CD4-positive, CD25-positive, alpha-beta regulatory T cell (primary cell): ENCODE data around the gene SYPL2. TPM values are rescaled to one million over a fixed set of nuclear protein-coding genes. Genes with fewer than 3 reads are reported as not detected.
A peak's percentile ranks its signal among the peaks of the same experiment; 100 is the strongest.
"Not testable (repeated sequence)": the region's sequence is repeated elsewhere in the genome, so short reads cannot be mapped to it uniquely, and the experiment has no call there.

Experiments used
- ATAC-seq, 2 donors: fragments of 150-1000 bp; cut with Tn5 transposase; one replicate each; pipeline ENCODE4 v1.10.0; 2021; ENCODE audit warnings: low read depth in 2 of 2, moderate number of reproducible peaks in 2 of 2, moderate library complexity in 1 of 2
- DNase-seq, 3 donors: peaks; one replicate each; pipeline versions ENCODE4 v3.0.0 to v3.0.0-alpha.2; 2012 to 2022; ENCODE audit warnings: mixed read lengths in 1 of 3
- H3K27ac ChIP-seq: one replicate; pipeline ENCODE4 v1.7.0; 2013; ENCODE audit warnings: mild to moderate bottlenecking, low read length; ENCODE audit not compliant: insufficient read depth, poor library complexity, severe bottlenecking
- H3K27me3 ChIP-seq: one replicate; pipeline ENCODE4 v1.7.0; 2013; ENCODE audit warnings: low read length; ENCODE audit not compliant: control insufficient read depth, insufficient read depth
- H3K36me3 ChIP-seq: one replicate; pipeline ENCODE4 v1.7.0; 2013; ENCODE audit warnings: mild to moderate bottlenecking, low read length, moderate library complexity; ENCODE audit not compliant: control insufficient read depth, insufficient read depth
- H3K4me1 ChIP-seq: 2 replicates; pipeline ENCODE4 v1.7.0; 2013; ENCODE audit warnings: mild to moderate bottlenecking, low read length; ENCODE audit not compliant: insufficient read depth, control insufficient read depth, poor library complexity, severe bottlenecking
- H3K4me3 ChIP-seq: one replicate; pipeline ENCODE4 v1.7.0; 2013; ENCODE audit warnings: low read depth, mild to moderate bottlenecking, low read length, moderate library complexity
- H3K9me3 ChIP-seq, 2 experiments: 1 replicate in 1 of 2; 2 replicates in 1 of 2; pipeline ENCODE4 v1.7.0; 2013; ENCODE audit warnings: low read length in 2 of 2, mild to moderate bottlenecking in 1 of 2, moderate library complexity in 1 of 2; ENCODE audit not compliant: control insufficient read depth in 2 of 2
- H3K27ac Mint-ChIP-seq, 3 donors: one replicate each; pipeline ENCODE4 v1.8.0; 2020 to 2022; ENCODE audit warnings: mild to moderate bottlenecking in 3 of 3, mixed read lengths in 3 of 3, moderate library complexity in 2 of 3
- H3K27me3 Mint-ChIP-seq: one replicate; pipeline ENCODE4 v1.8.0; 2022; ENCODE audit warnings: mild to moderate bottlenecking, mixed read lengths
- H3K36me3 Mint-ChIP-seq: one replicate; pipeline ENCODE4 v1.8.0; 2020; ENCODE audit warnings: mixed read lengths
- H3K4me1 Mint-ChIP-seq, 4 donors: one replicate each; pipeline ENCODE4 v1.8.0; 2020 to 2022; ENCODE audit warnings: mixed read lengths in 4 of 4, mild to moderate bottlenecking in 1 of 4
- H3K4me3 Mint-ChIP-seq, 4 donors: one replicate each; pipeline ENCODE4 v1.8.0; 2020 to 2022; ENCODE audit warnings: mild to moderate bottlenecking in 4 of 4, mixed read lengths in 4 of 4, moderate library complexity in 3 of 4
- H3K9me3 Mint-ChIP-seq, 7 donors: one replicate each; pipeline ENCODE4 v1.8.0; 2020 to 2022; ENCODE audit warnings: mixed read lengths in 7 of 7, mild to moderate bottlenecking in 3 of 7, moderate library complexity in 2 of 7
- polyA plus RNA-seq, 4 donors: library from polyadenylated mRNA; unstranded; fragments of 300-500 nt; fragmentation: Illumina TruSeq; gene quantifications; one replicate each; pipeline ENCODE4 v1.2.3, GENCODE V29; 2021
- total RNA-seq: library from RNA; stranded (reverse); gene quantifications from one replicate; pipeline ENCODE4 v1.2.3, GENCODE V29; 2022

SYPL2 gene
- total and polyA plus RNA-seq, 5 donors from 2014 or later: not detected

GRCh38 chr1:109457819-109458218 is 8.5 kb upstream of the SYPL2 start:
- H3K9me3 ChIP-seq: peaks cover 11 to 14% of the 10 kb centered on the region in 2 experiments
- no peak overlapping the region for H3K27ac ChIP-seq
- ATAC-seq (no peak), DNase-seq (no peak)
- Mint-ChIP-seq H3K4me3 (no peak overlapping the region), H3K27ac (no peak overlapping the region), H3K36me3 (no peaks in the 10 kb centered on the region), H3K9me3 (peaks cover 6 to 20% (median 7%) of the 10 kb centered on the region in 7 donors), H3K27me3 (peaks cover 77% of the 10 kb centered on the region), H3K4me1 (no peaks in the 10 kb centered on the region)
- peaks cover 8% of the 10 kb centered on the region for H3K27me3 ChIP-seq
- no peaks in the 10 kb centered on the region for H3K4me1 ChIP-seq
- H3K4me3 ChIP-seq: no peak overlapping the region
- no peaks in the 10 kb centered on the region for H3K36me3 ChIP-seq

DNA sequence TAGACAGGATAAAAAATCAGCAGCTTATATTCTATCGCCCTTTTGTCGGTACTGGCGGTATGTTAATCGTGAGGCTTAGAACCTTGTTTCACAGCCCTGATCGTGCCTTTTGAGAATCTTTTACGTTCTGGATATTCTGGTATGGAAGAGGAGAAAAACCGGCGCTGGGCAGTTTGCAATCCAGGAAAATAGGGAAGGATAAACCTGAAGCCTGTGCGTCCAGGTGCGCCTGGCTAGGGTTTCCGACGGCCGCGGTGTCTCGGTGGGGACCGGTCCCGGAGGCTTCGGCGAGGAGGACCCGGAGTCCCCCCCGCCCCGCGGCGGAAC is 258 bp upstream of the SYPL2 start:
- Histone ChIP-seq H3K4me3 (no peak overlapping the region), H3K4me1 (peaks cover 11% of the 10 kb centered on the region), H3K27ac (no peak overlapping the region), H3K36me3 (no peaks in the 10 kb centered on the region), H3K9me3 (no peaks in the 10 kb centered on the region), H3K27me3 (peaks cover 35% of the 10 kb centered on the region)
- Mint-ChIP-seq H3K27ac (no peak overlapping the region), H3K9me3 (peaks cover 0 to 3% (median 0%) of the 10 kb centered on the region in 7 donors), H3K36me3 (no peaks in the 10 kb centered on the region), H3K4me1 (peaks cover 0 to 7% (median 5%) of the 10 kb centered on the region in 4 donors), H3K4me3 (peak overlapping the region; percentile 76 to 90 (median 82)), H3K27me3 (peaks cover 94% of the 10 kb centered on the region)
- ATAC-seq (no peak), DNase-seq (no peak)

DNA sequence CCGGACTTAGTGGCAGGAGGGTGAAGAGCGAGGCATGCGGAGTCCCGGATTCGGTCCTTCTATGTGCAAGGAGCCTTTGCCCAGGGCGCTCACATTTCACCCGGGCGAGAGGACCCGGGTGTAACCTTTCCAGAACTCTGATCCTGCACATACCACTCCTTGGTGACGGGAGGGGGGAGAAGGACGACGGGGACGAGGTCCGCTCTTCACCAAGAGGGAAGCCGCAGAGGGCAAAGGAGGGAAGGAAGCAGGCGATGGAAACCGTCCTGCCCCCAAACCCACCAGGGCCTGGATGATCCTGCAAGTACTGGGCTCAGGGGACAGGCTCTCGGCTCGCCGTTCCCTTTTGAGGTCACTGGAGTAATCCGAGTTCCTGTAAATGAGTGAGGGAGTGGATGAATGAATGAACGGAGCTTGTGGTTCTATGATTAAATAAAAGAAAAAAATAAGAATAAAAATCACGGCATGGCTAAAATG is 993 bp downstream of the SYPL2 start:
- DNase-seq: no peak
- H3K36me3 ChIP-seq: no peaks in the 10 kb centered on the region
- no peaks in the 10 kb centered on the region for H3K36me3 Mint-ChIP-seq
- peak overlapping the region in 3 of 4 donors; percentile 66 to 84 (median 68) for H3K4me3 Mint-ChIP-seq
- peaks cover 11% of the 10 kb centered on the region for H3K4me1 ChIP-seq
- peaks cover 0 to 7% (median 5%) of the 10 kb centered on the region in 4 donors for H3K4me1 Mint-ChIP-seq
- no peak overlapping the region for H3K27ac ChIP-seq
- H3K9me3 Mint-ChIP-seq: peaks cover 0 to 3% (median 0%) of the 10 kb centered on the region in 7 donors
- H3K27ac Mint-ChIP-seq: no peak overlapping the region
- H3K27me3 Mint-ChIP-seq: peaks cover 94% of the 10 kb centered on the region
- H3K4me3 ChIP-seq: no peak overlapping the region
- H3K9me3 ChIP-seq: no peaks in the 10 kb centered on the region
- no peak for ATAC-seq
- H3K27me3 ChIP-seq: peaks cover 39% of the 10 kb centered on the region

GRCh38 chr1:109468061-109468460 is 1.7 kb downstream of the SYPL2 start:
- peak overlapping the region in 2 of 4 donors; percentile 22 to 84 for H3K4me3 Mint-ChIP-seq
- H3K36me3 ChIP-seq: no peaks in the 10 kb centered on the region
- peaks cover 0 to 7% (median 5%) of the 10 kb centered on the region in 4 donors for H3K4me1 Mint-ChIP-seq
- H3K36me3 Mint-ChIP-seq: no peaks in the 10 kb centered on the region
- H3K27me3 ChIP-seq: peaks cover 39% of the 10 kb centered on the region
- peaks cover 11% of the 10 kb centered on the region for H3K4me1 ChIP-seq
- no peaks in the 10 kb centered on the region for H3K9me3 ChIP-seq
- H3K4me3 ChIP-seq: no peak overlapping the region
- H3K27ac Mint-ChIP-seq: no peak overlapping the region
- no peak for DNase-seq
- no peak overlapping the region for H3K27ac ChIP-seq
- no peak for ATAC-seq
- H3K27me3 Mint-ChIP-seq: peaks cover 94% of the 10 kb centered on the region
- peaks cover 0 to 3% (median 0%) of the 10 kb centered on the region in 7 donors for H3K9me3 Mint-ChIP-seq

GRCh38 chr1:109468903-109469302 is 2.6 kb downstream of the SYPL2 start:
- H3K4me3 ChIP-seq: no peak overlapping the region
- DNase-seq (no peak), ATAC-seq (no peak)
- no peak overlapping the region for H3K27ac Mint-ChIP-seq
- H3K36me3 ChIP-seq: no peaks in the 10 kb centered on the region
- peak overlapping the region in 1 of 4 donors; percentile 1 for H3K4me3 Mint-ChIP-seq
- H3K27me3 Mint-ChIP-seq: peaks cover 92% of the 10 kb centered on the region
- peaks cover 11% of the 10 kb centered on the region for H3K4me1 ChIP-seq
- H3K27me3 ChIP-seq: peaks cover 41% of the 10 kb centered on the region
- H3K36me3 Mint-ChIP-seq: no peaks in the 10 kb centered on the region
- H3K4me1 Mint-ChIP-seq: peaks cover 0 to 7% (median 5%) of the 10 kb centered on the region in 4 donors
- peaks cover 0 to 3% (median 0%) of the 10 kb centered on the region in 7 donors for H3K9me3 Mint-ChIP-seq
- H3K9me3 ChIP-seq: no peaks in the 10 kb centered on the region
- H3K27ac ChIP-seq: no peak overlapping the region

- DNase-seq (no peak), ATAC-seq (no peak)
- no peak overlapping the region for H3K27ac Mint-ChIP-seq
- peaks cover 0 to 7% (median 5%) of the 10 kb centered on the region in 4 donors for H3K4me1 Mint-ChIP-seq
- Histone ChIP-seq H3K36me3 (no peaks in the 10 kb centered on the region), H3K27me3 (peaks cover 40% of the 10 kb centered on the region), H3K4me1 (peaks cover 11% of the 10 kb centered on the region), H3K27ac (no peak overlapping the region), H3K4me3 (no peak overlapping the region), H3K9me3 (no peaks in the 10 kb centered on the region)
- no peak overlapping the region for H3K4me3 Mint-ChIP-seq
- no peaks in the 10 kb centered on the region for H3K36me3 Mint-ChIP-seq
- H3K27me3 Mint-ChIP-seq: peaks cover 82% of the 10 kb centered on the region
- H3K9me3 Mint-ChIP-seq: peaks cover 0 to 3% (median 0%) of the 10 kb centered on the region in 7 donors
Measured at GRCh38 chr1:109470245-109470644, 3.9 kb downstream of the SYPL2 start.

- H3K4me1 Mint-ChIP-seq: no peaks in the 10 kb centered on the region
- peaks cover 38% of the 10 kb centered on the region for H3K27me3 ChIP-seq
Measured at GRCh38 chr1:109472779-109473178, 6.4 kb downstream of the SYPL2 start.

DNA sequence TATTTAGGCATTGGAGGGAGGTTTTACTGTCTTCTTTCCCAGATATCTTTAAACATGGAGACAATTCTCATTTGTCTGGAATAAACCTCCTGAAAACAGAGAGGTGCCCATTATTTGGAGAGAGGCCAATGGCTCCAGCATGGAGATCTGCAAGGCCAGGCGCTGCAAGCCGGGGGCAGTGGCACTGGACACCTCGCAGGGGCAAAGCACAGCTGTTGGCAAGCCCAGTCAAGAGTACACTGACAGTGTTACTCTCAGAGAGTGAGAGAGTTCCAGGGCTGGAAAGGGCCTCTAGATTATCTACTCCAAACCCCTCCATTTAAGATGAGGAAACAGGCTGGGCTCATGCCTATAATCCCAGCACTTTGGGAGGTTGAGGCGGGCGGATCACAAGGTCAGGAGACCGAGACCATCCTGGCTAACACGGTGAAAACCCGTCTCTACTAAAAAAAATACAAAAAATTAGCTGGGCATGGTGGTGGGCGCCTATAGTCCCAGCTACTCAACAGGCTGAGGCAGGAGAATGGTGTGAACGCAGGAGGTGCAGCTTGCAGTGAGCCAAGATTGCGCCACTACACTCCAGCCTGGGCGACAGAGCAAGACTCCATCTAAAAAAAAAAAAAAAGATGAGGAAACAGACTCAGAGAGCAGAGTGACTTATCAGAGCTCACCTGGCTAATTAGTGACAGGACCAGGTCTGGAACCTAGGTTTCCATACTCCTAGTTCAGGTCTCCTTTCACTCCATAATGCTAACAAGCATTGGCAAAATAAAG is 7.1 kb downstream of the SYPL2 start:
- H3K9me3 ChIP-seq, H3K36me3 Mint-ChIP-seq, H3K27ac Mint-ChIP-seq, H3K4me1 ChIP-seq, H3K4me3 Mint-ChIP-seq, H3K4me3 ChIP-seq, ATAC-seq, DNase-seq, H3K36me3 ChIP-seq, H3K9me3 Mint-ChIP-seq, H3K4me1 Mint-ChIP-seq, H3K27ac ChIP-seq: not testable (repeated sequence)
- peaks cover 32% of the 10 kb centered on the region for H3K27me3 ChIP-seq
- peaks cover 75% of the 10 kb centered on the region for H3K27me3 Mint-ChIP-seq

More at GRCh38 chr1:109472779-109473178, 6.4 kb downstream of the SYPL2 start:
- Histone ChIP-seq H3K4me3 (no peak overlapping the region), H3K9me3 (no peaks in the 10 kb centered on the region), H3K27ac (no peak overlapping the region), H3K4me1 (no peaks in the 10 kb centered on the region), H3K36me3 (no peaks in the 10 kb centered on the region)
- H3K27me3 Mint-ChIP-seq: peaks cover 79% of the 10 kb centered on the region
- peaks cover 0 to 2% (median 0%) of the 10 kb centered on the region in 7 donors for H3K9me3 Mint-ChIP-seq
- no peak overlapping the region for H3K4me3 Mint-ChIP-seq
- H3K36me3 Mint-ChIP-seq: no peaks in the 10 kb centered on the region
- DNase-seq (no peak), ATAC-seq (no peak)
- H3K27ac Mint-ChIP-seq: no peak overlapping the region
